Endothelial cell of umbilical vein (primary cell): Measurements from ENCODE around the gene ELMO1.

Experiments
- EZH2 ChIP-seq: IDR thresholded peaks from 2 replicates; pipeline ENCODE4 v1.6.1; 2012; ENCODE audit warnings: borderline replicate concordance, low read depth, mild to moderate bottlenecking, moderate library complexity, low read length, inconsistent platforms; ENCODE audit not compliant: severe bottlenecking
- MYC ChIP-seq: IDR thresholded peaks from one replicate; pipeline ENCODE4 v1.6.1; 2011; ENCODE audit warnings: mild to moderate bottlenecking, low read depth, low read length
- POLR2A ChIP-seq: IDR thresholded peaks from 2 replicates; pipeline ENCODE4 v1.6.1; 2012; ENCODE audit warnings: low read depth, mild to moderate bottlenecking, control low read depth, low read length
- POLR2AphosphoS5 ChIP-seq: IDR thresholded peaks from 2 replicates; pipeline ENCODE4 v1.6.1; 2012; ENCODE audit warnings: low read depth, mild to moderate bottlenecking, control low read depth, low read length, moderate library complexity; ENCODE audit not compliant: insufficient read depth
- TF ChIP-seq, protein P1 (sequence below), 2 donors: IDR thresholded peaks; 1 replicate in 1 of 2; 2 replicates in 1 of 2; pipeline ENCODE4 v1.5.1; 2011; ENCODE audit warnings: low read length in 2 of 2, mild to moderate bottlenecking in 2 of 2, moderate library complexity in 2 of 2, control low read depth in 1 of 2, inconsistent platforms in 1 of 2, low read depth in 1 of 2; ENCODE audit not compliant: insufficient read depth in 1 of 2; ENCODE audit errors: extremely low read depth in 1 of 2

DNA sequence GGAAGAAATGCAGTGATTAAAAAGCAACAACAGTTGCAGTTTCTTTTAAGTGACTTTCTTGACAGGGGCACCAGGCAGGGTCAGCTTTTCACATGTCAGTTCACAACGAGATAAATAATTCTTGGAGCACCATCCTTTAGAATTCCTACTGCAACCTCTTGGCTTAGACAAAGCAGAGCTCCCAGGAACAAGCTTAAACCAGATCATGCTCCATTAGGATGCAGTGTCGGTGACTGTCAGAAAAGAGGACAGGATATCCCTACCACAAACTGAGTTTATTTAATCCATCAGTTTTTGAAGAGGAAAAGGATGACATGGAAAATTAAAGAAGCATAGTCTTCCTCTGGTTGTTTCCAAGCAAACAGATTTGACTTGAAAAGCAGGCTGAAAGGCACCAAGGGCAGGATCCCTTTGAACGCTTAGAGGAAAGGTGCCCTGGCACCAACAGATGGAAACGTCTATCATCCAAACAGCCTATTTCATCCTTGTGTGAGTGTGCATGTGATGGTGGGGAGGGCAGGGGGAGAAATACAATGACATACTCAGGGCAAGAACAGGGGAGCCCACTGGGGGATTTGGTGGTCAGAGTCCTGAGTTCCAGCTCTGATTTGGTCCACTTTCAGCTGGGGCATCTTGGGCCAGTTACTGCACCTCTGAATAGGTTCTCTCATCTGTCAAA is 392.3 kb downstream of the ELMO1 start:
- TF ChIP-seq POLR2AphosphoS5 (no peak), EZH2 (no peak), POLR2A (no peak), MYC (no peak)
- TF ChIP-seq, protein P1, sequence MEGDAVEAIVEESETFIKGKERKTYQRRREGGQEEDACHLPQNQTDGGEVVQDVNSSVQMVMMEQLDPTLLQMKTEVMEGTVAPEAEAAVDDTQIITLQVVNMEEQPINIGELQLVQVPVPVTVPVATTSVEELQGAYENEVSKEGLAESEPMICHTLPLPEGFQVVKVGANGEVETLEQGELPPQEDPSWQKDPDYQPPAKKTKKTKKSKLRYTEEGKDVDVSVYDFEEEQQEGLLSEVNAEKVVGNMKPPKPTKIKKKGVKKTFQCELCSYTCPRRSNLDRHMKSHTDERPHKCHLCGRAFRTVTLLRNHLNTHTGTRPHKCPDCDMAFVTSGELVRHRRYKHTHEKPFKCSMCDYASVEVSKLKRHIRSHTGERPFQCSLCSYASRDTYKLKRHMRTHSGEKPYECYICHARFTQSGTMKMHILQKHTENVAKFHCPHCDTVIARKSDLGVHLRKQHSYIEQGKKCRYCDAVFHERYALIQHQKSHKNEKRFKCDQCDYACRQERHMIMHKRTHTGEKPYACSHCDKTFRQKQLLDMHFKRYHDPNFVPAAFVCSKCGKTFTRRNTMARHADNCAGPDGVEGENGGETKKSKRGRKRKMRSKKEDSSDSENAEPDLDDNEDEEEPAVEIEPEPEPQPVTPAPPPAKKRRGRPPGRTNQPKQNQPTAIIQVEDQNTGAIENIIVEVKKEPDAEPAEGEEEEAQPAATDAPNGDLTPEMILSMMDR (IDR thresholded peaks at IDR 0.05; ENCODE audit: extremely low read depth in 1 of 2, insufficient read depth in 1 of 2, low read depth in 1 of 2, low read length in 2 of 2) = no peak
